ENCODE measurements around the gene HOXA4. TPM values are rescaled to one million over a fixed set of nuclear protein-coding genes. Genes with fewer than 3 reads are reported as not detected.

HOXA4 gene
- total RNA-seq, 1 donor from 2014 or later = 0.98 TPM

DNA sequence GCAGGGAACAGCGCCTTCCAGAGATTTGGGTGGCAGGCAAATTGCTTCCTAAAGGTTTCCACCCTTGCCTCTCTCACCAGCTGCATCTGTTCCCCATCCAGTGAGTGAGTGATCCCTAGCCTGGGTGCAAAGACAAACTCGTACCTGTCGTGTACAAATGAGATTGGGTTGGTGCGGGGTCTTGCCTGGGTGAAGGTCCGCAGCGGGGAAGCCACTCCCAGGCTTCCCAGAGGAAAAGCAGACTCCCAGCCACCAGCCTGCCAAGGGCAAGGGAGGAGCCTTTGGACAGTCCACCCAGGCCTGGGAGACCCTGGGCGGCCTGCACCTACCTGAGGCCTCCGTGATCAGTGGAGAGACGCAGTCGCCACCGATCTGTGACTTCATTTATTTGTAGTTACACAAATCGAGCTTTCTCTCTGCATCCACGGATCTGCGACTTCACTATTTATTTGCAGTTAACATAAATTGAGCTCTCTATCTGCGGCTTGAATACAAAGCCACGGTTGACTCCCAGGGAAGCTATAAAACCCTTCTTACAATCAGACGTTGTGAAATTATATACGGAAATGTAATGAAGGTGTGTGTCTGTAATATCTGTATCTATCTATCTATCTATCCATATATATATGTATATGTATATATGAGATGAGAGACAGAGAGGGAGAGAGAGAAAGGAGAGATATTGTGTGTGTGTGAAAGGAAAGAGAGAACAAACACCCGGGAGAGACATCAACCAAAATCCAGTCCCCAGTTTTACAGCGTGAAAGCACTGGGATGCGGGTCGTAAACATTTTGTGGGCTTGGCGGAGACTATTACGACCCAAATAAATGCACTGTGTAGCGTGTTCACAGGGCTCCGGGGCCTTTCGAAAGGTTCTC, 28.9 kb upstream of the HOXA4 start:
- Histone ChIP-seq H3K4me3 (peak overlapping the region; percentile 55 to 64), H3K9me3 (no peaks in the 10 kb centered on the region), H3K27ac (peak overlapping the region; percentile 75), H3K27me3 (no peaks in the 10 kb centered on the region), H3K4me1 (peaks cover 45% of the 10 kb centered on the region), H3K36me3 (no peaks in the 10 kb centered on the region)
- no peak for DNase-seq (ENCODE audit: extremely low spot score in 2 of 2)
- TF ChIP-seq POLR2AphosphoS5 (IDR thresholded peaks at IDR 0.05; ENCODE audit: insufficient read depth in 1 of 2, low read depth in 1 of 2) (no peak), POLR2A (IDR thresholded peaks at IDR 0.05) (no peak)
- TF ChIP-seq, protein P1, sequence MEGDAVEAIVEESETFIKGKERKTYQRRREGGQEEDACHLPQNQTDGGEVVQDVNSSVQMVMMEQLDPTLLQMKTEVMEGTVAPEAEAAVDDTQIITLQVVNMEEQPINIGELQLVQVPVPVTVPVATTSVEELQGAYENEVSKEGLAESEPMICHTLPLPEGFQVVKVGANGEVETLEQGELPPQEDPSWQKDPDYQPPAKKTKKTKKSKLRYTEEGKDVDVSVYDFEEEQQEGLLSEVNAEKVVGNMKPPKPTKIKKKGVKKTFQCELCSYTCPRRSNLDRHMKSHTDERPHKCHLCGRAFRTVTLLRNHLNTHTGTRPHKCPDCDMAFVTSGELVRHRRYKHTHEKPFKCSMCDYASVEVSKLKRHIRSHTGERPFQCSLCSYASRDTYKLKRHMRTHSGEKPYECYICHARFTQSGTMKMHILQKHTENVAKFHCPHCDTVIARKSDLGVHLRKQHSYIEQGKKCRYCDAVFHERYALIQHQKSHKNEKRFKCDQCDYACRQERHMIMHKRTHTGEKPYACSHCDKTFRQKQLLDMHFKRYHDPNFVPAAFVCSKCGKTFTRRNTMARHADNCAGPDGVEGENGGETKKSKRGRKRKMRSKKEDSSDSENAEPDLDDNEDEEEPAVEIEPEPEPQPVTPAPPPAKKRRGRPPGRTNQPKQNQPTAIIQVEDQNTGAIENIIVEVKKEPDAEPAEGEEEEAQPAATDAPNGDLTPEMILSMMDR (IDR thresholded peaks at IDR 0.05) = no peak
- intact Hi-C loops (cut with DNase I) = loop anchor here (10.0 kb wide), 2 partner anchors 955 to 1305 kb away; partner anchors contain the start of genes CBX3 and HNRNPA2B1

DNA sequence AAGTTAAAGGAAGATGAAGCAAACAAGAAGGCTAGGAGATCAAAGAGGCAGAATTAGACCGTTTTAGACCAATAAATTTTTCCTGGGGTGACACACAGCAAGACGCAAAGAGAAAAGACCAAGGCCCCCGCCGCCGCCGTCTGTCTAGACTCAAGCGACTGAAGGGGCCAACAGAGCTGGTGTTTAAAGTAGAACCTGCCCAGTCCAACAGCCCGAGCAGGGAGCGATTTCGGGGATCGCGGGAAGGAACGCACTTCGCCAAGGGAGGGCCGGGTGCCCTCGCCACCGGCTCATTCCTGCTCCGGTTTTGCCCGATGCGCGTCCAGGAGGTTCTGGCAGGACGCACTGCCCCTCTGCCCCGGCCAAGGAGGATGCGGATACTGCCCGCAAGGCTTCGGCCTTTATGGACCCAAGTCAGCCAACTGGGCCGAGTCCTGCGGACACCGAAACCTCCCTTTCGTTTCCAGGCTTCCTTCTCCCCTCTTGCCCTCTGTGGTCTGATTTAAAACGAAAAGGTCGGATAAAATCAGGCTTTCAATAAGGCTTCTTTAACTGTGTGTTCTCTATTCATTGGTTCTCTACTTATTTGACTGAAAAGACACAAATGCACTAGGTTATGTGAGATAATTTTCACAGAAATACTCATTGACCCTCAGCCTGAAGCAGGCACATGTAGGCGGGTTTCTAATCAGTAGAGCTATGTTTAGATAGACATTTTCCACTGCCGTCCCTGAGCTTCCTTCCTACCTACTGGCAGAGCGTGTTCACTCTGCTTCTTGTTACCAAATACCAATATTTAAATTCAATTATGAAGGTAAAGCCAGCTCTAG, 28.1 kb upstream of the HOXA4 start:
- H3K4me1 ChIP-seq = peaks cover 47% of the 10 kb centered on the region
- no peak for DNase-seq (ENCODE audit: extremely low spot score in 2 of 2)

DNA sequence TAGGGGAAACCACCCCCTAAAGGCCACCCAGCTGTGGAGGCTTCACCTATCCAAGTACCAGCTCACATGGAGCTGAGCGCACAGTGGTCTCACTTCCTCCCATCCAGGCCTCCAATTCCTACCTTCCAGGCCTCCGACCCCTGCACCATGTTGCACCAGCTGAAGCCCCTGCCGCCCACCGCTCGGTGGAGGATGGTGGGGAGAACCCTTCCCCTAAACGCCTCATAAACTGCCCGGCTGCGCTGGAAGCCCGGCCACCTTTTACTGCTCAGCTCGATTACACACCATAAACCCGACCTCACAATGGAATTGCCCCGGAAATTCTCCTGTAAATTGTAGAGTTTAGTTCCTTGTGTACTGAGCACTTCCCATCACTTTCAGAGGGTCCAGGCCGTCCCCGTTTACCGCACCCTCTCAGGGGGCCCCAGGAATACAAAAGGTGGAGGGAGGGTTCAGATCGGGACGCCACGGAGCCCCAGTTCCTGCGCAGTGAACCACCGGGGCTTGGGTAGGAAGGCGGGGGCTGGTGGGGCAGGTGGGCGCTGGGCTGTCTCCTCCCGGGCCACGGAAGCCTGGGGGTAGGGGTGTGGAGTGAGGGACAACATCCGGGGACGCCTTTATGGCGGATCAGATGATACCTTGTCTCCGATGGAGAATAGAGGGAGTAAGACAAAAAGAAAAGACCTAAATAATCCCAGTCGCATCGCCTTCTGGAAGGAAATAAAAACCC, 27.3 kb upstream of the HOXA4 start:
- TF ChIP-seq POLR2A (IDR thresholded peaks at IDR 0.05) = no peak
- no peak for TF ChIP-seq POLR2AphosphoS5 (IDR thresholded peaks at IDR 0.05; ENCODE audit: insufficient read depth in 1 of 2, low read depth in 1 of 2)
- TF ChIP-seq, protein P1 (IDR thresholded peaks at IDR 0.05) = no peak
- Histone ChIP-seq H3K27me3 (no peaks in the 10 kb centered on the region), H3K27ac (no peak overlapping the region), H3K4me1 (peaks cover 53% of the 10 kb centered on the region), H3K36me3 (no peaks in the 10 kb centered on the region), H3K9me3 (no peaks in the 10 kb centered on the region), H3K4me3 (no peak overlapping the region)
- no peak for DNase-seq (ENCODE audit: extremely low spot score in 2 of 2)
- intact Hi-C loops (cut with DNase I) = loop anchor here (10.0 kb wide), 1 partner anchor 953 kb away; the partner anchor contains the start of genes CBX3 and HNRNPA2B1

More for the DNA sequence above, 28.1 kb upstream of the HOXA4 start:
- no peaks in the 10 kb centered on the region for H3K9me3 ChIP-seq
- intact Hi-C loops (cut with DNase I) = loop anchor here (10.0 kb wide), 1 partner anchor 954 kb away; the partner anchor contains the start of genes CBX3 and HNRNPA2B1
- H3K36me3 ChIP-seq = no peaks in the 10 kb centered on the region
- H3K27ac ChIP-seq = no peak overlapping the region
- H3K27me3 ChIP-seq = no peaks in the 10 kb centered on the region
- TF ChIP-seq, protein P1 (IDR thresholded peaks at IDR 0.05) = no peak
- TF ChIP-seq POLR2A (IDR thresholded peaks at IDR 0.05) = no peak
- TF ChIP-seq POLR2AphosphoS5 (IDR thresholded peaks at IDR 0.05; ENCODE audit: insufficient read depth in 1 of 2, low read depth in 1 of 2) = no peak
- H3K4me3 ChIP-seq = no peak overlapping the region

DNA sequence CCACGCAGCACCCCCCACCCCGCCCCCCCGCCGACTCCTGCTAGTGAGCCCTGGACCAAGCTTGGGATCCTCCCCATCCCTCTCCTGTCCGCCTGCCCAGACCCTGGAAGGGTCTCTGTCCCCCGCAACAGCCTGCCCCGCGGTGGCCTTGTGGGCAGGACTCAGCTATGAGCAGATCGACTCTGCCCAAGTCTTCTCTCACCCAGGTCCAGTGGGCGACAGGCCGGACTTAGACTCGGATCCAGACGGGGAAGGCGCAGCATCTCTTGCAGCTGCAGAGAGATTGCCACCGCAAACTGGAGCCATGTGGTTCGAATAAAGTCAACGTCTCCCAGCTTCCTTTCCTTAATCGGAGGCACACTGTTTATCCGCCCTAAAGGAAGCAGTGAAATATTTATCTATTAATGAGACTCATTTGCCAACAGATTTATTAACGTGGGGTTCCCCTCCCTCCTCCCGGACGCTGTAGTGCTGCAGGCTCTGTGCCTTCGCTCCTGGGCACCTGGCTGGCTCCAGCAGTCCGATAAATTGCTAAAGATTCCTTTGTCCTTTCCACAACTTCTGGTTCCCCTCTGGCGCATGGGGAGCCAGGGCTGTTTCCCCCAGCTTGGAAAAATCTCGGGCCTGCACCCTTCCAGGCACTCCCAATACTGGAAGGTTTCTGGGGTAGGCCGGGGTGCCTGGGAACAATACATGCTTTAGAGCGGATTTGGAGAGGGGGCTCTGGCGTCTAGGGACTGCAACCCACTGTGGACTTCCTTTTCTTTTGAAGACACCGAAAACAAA, 26.6 kb upstream of the HOXA4 start:
- H3K27me3 ChIP-seq = no peaks in the 10 kb centered on the region
- no peak for DNase-seq (ENCODE audit: extremely low spot score in 2 of 2)
- H3K4me3 ChIP-seq = peak overlapping the region; percentile 46 to 53
- TF ChIP-seq POLR2AphosphoS5 (IDR thresholded peaks at IDR 0.05; ENCODE audit: insufficient read depth in 1 of 2, low read depth in 1 of 2) = no peak
- no peak for TF ChIP-seq POLR2A (IDR thresholded peaks at IDR 0.05)
- TF ChIP-seq, protein P1 (IDR thresholded peaks at IDR 0.05) = no peak
- H3K4me1 ChIP-seq = peaks cover 61% of the 10 kb centered on the region
- intact Hi-C loops (cut with DNase I) = loop anchor here (10.0 kb wide), 1 partner anchor 952 kb away; the partner anchor contains the start of genes CBX3 and HNRNPA2B1
- H3K36me3 ChIP-seq = no peaks in the 10 kb centered on the region
- H3K27ac ChIP-seq = peak overlapping the region; percentile 74
- no peaks in the 10 kb centered on the region for H3K9me3 ChIP-seq
